ENCODE results near the gene PRKAR1A. TPM values are rescaled to one million over a fixed set of nuclear protein-coding genes. Genes with fewer than 3 reads are reported as not detected.
"Not testable (repeated sequence)": the region's sequence is repeated elsewhere in the genome, so short reads cannot be mapped to it uniquely, and the experiment has no call there.

Gene PRKAR1A
- 100 to 1,000 TPM; 275 to 458 (median 320) TPM for polyA plus RNA-seq

DNA sequence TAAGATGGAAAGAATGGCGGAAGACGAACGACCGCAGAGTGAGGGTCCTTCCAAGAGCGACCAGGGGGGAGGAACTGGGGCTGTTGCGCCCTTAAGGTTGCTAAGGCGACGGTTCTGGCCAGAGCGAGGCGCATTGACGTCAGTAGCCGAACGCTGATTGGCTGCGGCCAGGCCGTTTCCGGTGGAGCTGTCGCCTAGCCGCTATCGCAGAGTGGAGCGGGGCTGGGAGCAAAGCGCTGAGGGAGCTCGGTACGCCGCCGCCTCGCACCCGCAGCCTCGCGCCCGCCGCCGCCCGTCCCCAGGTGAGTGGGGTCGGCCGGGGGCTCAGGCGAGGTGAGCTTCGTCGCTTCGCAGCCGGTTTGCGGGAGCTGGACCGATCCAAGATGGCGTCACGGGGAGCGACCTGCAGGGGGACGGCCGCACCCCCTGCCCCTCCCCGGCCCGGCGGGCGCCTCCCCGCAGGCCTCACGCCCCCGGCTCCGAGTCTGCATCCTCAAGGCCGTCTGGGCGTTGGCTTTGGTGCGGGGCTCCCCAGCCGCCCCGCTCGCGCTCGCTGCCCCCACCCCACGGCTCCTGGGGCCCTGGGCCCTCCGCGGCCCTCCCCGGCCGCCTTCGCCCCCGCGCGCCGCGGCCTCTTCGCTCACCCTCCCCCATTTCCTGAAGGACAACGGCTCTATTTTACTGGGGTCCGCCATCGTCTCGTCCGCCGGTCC, at the start of gene PRKAR1A:
Gene PRKAR1A, plus strand, starts transcription at position 184 of the 713 bp plus-strand sequence. CDS start 2,970 bp downstream, outside the sequence.
- DNase-seq, result peak; percentile 99
- peaks cover 6 to 15% (median 12%) of the 10 kb centered on the region in 3 donors for H3K36me3 Mint-ChIP-seq
- peak within 1 kb of the TSS; percentile 96 to 100 (median 99) for H3K4me3 Mint-ChIP-seq
- peaks cover 0 to 2% (median 0%) of the 10 kb centered on the region in 6 donors for H3K9me3 Mint-ChIP-seq
- peak within 1 kb of the TSS; percentile 99 to 100 (median 100) for H3K27ac Mint-ChIP-seq
- peaks cover 69 to 87% of the 10 kb centered on the region in 2 donors for H3K4me1 Mint-ChIP-seq
- H3K27me3 Mint-ChIP-seq (ENCODE audit: low read depth in 3 of 3), result peaks cover 18 to 32% (median 28%) of the 10 kb centered on the region in 3 donors

GRCh38 chr17:68463211-68464019, 48.8 kb upstream of the PRKAR1A start:
- no peaks in the 10 kb centered on the region for H3K9me3 Mint-ChIP-seq
- H3K27me3 Mint-ChIP-seq (ENCODE audit: low read depth in 3 of 3), result peaks cover 6 to 9% (median 7%) of the 10 kb centered on the region in 3 donors
- no peaks in the 10 kb centered on the region for H3K36me3 Mint-ChIP-seq
- peak overlapping the region in 2 of 5 donors; percentile 46 to 55 for H3K4me3 Mint-ChIP-seq
- peaks cover 47 to 49% of the 10 kb centered on the region in 2 donors for H3K4me1 Mint-ChIP-seq
- peak overlapping the region in 5 of 6 donors; percentile 73 to 95 (median 80) for H3K27ac Mint-ChIP-seq
- no peak for DNase-seq

DNA sequence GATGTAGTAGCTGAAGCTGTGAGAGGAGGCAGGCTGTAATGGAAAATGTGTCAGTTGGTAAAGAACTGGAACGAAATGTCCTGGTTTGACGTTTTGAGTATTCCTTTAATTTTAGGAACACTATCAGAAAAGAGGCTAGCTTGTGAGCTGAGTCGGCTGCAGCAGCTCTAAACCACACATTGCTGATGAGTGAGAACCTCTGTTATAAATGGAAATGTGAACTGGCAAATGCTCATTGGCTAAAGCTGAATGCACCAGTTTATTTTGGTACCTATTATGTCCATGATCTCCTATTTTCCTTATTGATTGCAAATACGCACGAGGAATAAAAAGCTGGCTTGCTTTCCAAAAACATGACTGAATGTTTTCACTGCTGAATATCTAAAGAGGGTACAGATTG, 43.9 kb upstream of the PRKAR1A start:
- Mint-ChIP-seq H3K4me3 (no peak overlapping the region), H3K27me3 (ENCODE audit: low read depth in 3 of 3) (peaks cover 0 to 6% (median 3%) of the 10 kb centered on the region in 3 donors), H3K4me1 (peaks cover 0 to 2% of the 10 kb centered on the region in 2 donors), H3K36me3 (no peaks in the 10 kb centered on the region), H3K9me3 (no peaks in the 10 kb centered on the region), H3K27ac (no peak overlapping the region)
- no peak for DNase-seq

DNA sequence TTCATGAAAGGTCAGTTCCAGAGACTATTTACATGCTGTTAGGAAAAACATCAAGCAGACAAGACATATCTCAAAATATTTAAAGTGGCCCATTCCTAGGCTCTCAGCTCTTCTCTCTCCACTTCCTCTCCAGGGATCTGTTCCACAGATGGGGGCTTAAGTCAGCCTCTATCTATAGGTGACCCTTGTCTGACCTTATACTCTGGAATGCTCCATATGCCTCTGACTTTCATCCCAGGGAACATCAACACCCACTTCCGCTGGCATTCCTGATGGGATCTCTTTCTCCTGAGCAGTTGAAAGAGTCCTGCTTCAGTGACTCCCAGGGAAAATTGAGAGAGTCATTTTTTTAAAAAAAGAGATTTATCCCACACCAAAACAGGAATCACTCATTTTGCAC, 43.4 kb upstream of the PRKAR1A start:
- Mint-ChIP-seq H3K9me3 (no peaks in the 10 kb centered on the region), H3K27me3 (ENCODE audit: low read depth in 3 of 3) (peaks cover 0 to 6% (median 3%) of the 10 kb centered on the region in 3 donors), H3K36me3 (no peaks in the 10 kb centered on the region), H3K27ac (no peak overlapping the region), H3K4me3 (no peak overlapping the region), H3K4me1 (peaks cover 0 to 2% of the 10 kb centered on the region in 2 donors)
- DNase-seq, result no peak

DNA sequence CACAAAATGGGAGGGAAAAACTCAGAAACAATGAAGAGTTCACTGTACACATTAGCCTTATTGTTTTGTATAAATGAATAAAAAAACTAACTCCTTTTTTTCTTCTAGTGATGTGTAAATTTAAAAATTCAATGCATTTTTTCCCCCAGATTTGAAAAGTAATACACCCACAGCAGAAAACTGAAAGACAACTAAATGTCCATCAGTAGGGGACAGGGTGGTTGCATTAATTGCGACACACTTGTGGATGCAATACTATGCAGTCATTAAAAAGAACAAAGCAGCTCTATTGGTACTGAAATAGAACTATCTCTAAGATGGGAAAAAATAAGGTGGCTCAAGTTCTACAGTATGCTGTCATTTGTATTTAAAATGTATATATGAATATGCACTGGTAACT, 41.3 kb upstream of the PRKAR1A start:
- H3K4me1 Mint-ChIP-seq, result peaks cover 0 to 5% of the 10 kb centered on the region in 2 donors
- DNase-seq, result no peak
- H3K9me3 Mint-ChIP-seq, result no peaks in the 10 kb centered on the region
- H3K36me3 Mint-ChIP-seq, result no peaks in the 10 kb centered on the region
- H3K4me3 Mint-ChIP-seq, result no peak overlapping the region
- H3K27ac Mint-ChIP-seq, result no peak overlapping the region
- peaks cover 0 to 7% (median 6%) of the 10 kb centered on the region in 3 donors for H3K27me3 Mint-ChIP-seq (ENCODE audit: low read depth in 3 of 3)

- no peaks in the 10 kb centered on the region for H3K36me3 Mint-ChIP-seq
- no peak overlapping the region for H3K27ac Mint-ChIP-seq
- no peak for DNase-seq
- H3K4me1 Mint-ChIP-seq, result no peaks in the 10 kb centered on the region
- H3K27me3 Mint-ChIP-seq (ENCODE audit: low read depth in 3 of 3), result peaks cover 1 to 5% (median 2%) of the 10 kb centered on the region in 3 donors
- no peaks in the 10 kb centered on the region for H3K9me3 Mint-ChIP-seq
- H3K4me3 Mint-ChIP-seq, result no peak overlapping the region
Measured at GRCh38 chr17:68480885-68481284, 31.3 kb upstream of the PRKAR1A start.

GRCh38 chr17:68482576-68483041, 29.6 kb upstream of the PRKAR1A start:
- peaks cover 2 to 6% (median 5%) of the 10 kb centered on the region in 3 donors for H3K27me3 Mint-ChIP-seq (ENCODE audit: low read depth in 3 of 3)

DNA sequence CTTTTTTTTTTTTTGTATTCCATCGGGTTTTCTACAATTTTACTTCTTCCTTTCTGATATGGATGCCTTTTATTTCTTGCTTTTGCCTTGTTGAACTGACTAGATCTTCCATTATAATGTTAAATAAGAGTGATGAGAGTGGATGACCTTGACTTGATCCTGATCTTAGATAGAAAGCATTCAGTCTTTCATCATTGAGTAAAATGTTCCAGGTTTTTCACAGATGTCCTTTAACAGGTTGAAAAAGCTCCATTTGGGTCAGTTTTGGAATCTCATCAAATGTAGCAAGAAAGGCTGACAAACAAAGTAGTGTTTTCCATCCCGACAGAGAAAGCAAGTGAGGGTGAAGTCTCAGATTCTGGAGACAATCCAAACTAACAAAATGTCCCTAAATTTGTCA, 27.8 kb upstream of the PRKAR1A start:
- H3K27me3 Mint-ChIP-seq (ENCODE audit: low read depth in 3 of 3), result peaks cover 3 to 9% (median 6%) of the 10 kb centered on the region in 3 donors
- no peak overlapping the region for H3K4me3 Mint-ChIP-seq
- H3K9me3 Mint-ChIP-seq, result no peaks in the 10 kb centered on the region
- no peaks in the 10 kb centered on the region for H3K36me3 Mint-ChIP-seq
- H3K4me1 Mint-ChIP-seq, result peaks cover 13 to 16% of the 10 kb centered on the region in 2 donors
- no peak overlapping the region for H3K27ac Mint-ChIP-seq
- no peak for DNase-seq

More at GRCh38 chr17:68482576-68483041, 29.6 kb upstream of the PRKAR1A start:
- peaks cover 4 to 6% of the 10 kb centered on the region in 2 donors for H3K4me1 Mint-ChIP-seq
- no peak overlapping the region for H3K4me3 Mint-ChIP-seq
- no peaks in the 10 kb centered on the region for H3K36me3 Mint-ChIP-seq
- H3K9me3 Mint-ChIP-seq, result no peaks in the 10 kb centered on the region
- DNase-seq, result no peak
- no peak overlapping the region for H3K27ac Mint-ChIP-seq

DNA sequence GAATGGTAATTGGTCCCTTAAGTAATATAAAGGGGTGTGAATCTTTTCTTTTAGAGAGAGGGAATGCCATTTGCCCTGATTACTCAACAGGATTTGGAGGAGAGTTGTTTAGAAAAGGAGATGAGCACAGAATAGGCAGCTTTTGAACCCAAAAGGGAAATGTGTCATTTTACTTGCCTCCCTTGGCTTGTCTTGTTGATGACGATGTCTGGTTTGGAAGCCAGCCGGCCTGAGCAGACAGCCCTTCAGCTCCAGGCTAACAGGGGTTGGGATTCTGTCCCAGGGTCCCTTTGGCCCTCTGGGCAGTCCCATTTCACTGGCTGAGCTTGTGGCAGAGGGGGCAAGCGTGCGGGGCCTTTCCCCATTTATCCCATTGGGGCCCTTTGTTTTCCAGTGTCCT, 22.3 kb upstream of the PRKAR1A start:
- DNase-seq, result no peak
- H3K27me3 Mint-ChIP-seq (ENCODE audit: low read depth in 3 of 3), result peaks cover 4 to 7% (median 7%) of the 10 kb centered on the region in 3 donors
- H3K9me3 Mint-ChIP-seq, result no peaks in the 10 kb centered on the region
- peaks cover 13 to 16% of the 10 kb centered on the region in 2 donors for H3K4me1 Mint-ChIP-seq
- H3K4me3 Mint-ChIP-seq, result no peak overlapping the region
- no peaks in the 10 kb centered on the region for H3K36me3 Mint-ChIP-seq
- no peak overlapping the region for H3K27ac Mint-ChIP-seq

GRCh38 chr17:68491381-68492231, 20.6 kb upstream of the PRKAR1A start:
- Mint-ChIP-seq H3K27me3 (ENCODE audit: low read depth in 3 of 3) (peaks cover 9 to 11% (median 10%) of the 10 kb centered on the region in 3 donors), H3K27ac (no peak overlapping the region), H3K9me3 (no peaks in the 10 kb centered on the region), H3K4me3 (no peak overlapping the region), H3K4me1 (peaks cover 13 to 15% of the 10 kb centered on the region in 2 donors), H3K36me3 (no peaks in the 10 kb centered on the region)
- DNase-seq, result no peak

GRCh38 chr17:68492394-68493054, 19.7 kb upstream of the PRKAR1A start:
- H3K4me3 Mint-ChIP-seq, H3K36me3 Mint-ChIP-seq, H3K27ac Mint-ChIP-seq, DNase-seq, H3K9me3 Mint-ChIP-seq: not testable (repeated sequence)
- H3K27me3 Mint-ChIP-seq (ENCODE audit: low read depth in 3 of 3), result peaks cover 8 to 11% (median 8%) of the 10 kb centered on the region in 3 donors
- peaks cover 11 to 12% of the 10 kb centered on the region in 2 donors for H3K4me1 Mint-ChIP-seq

- Mint-ChIP-seq H3K4me3 (no peak overlapping the region), H3K9me3 (no peaks in the 10 kb centered on the region), H3K4me1 (peaks cover 10 to 20% of the 10 kb centered on the region in 2 donors), H3K27ac (peak overlapping the region in 2 of 6 donors; percentile 8 to 13), H3K27me3 (ENCODE audit: low read depth in 3 of 3) (peaks cover 4 to 9% (median 6%) of the 10 kb centered on the region in 3 donors), H3K36me3 (peaks cover 0 to 3% (median 0%) of the 10 kb centered on the region in 3 donors)
- no peak for DNase-seq
Measured at GRCh38 chr17:68495081-68495480, 17.1 kb upstream of the PRKAR1A start.
